A673 (cell line): Measurements from ENCODE around the gene SLC3A2.

Source experiments
- CTCF ChIP-seq: fragments of 300-800, 200-600 bp; sonication (generic); conservative IDR thresholded peaks from 2 replicates; pipeline ENCODE4 v1.5.1; 2017; ENCODE audit warnings: low read depth, mild to moderate bottlenecking, antibody characterized with exemption, low read length, moderate library complexity, mixed read lengths
- EZH2 ChIP-seq: fragments of 200-600 bp; sonication (generic); IDR thresholded peaks from 2 replicates; pipeline ENCODE4 v1.6.1; 2017; ENCODE audit warnings: borderline replicate concordance, low read depth, mild to moderate bottlenecking, mixed read lengths, antibody characterized with exemption, low read length; ENCODE audit not compliant: poor library complexity, severe bottlenecking

GRCh38 chr11:62856333-62856895 lies 24.3 kb upstream of the SLC3A2 start:
- TF ChIP-seq CTCF (no peak), EZH2 (no peak)
